HepG2 (cell line): ENCODE data around the gene GIN1. TPM values are rescaled to one million over a fixed set of nuclear protein-coding genes. Genes with fewer than 3 reads are reported as not detected.

Experiments
- MEF2D ChIP-seq: sonication (generic); formaldehyde crosslinking; IDR thresholded peaks from 2 replicates; pipeline ENCODE4 v1.5.1; 2020; ENCODE audit warnings: mild to moderate bottlenecking, missing genetic modification reagents
- NFKB2 ChIP-seq: sonication (generic); formaldehyde crosslinking; IDR thresholded peaks from 2 replicates; pipeline ENCODE4 v1.4.0; 2020; ENCODE audit warnings: missing genetic modification reagents, borderline replicate concordance
- PAWR ChIP-seq: sonication (generic); formaldehyde crosslinking; IDR thresholded peaks from 2 replicates; pipeline ENCODE4 v1.4.0; 2020; ENCODE audit warnings: missing genetic modification reagents, mild to moderate bottlenecking, borderline replicate concordance
- PAX8 ChIP-seq: sonication (generic); formaldehyde crosslinking; IDR thresholded peaks from 2 replicates; pipeline ENCODE4 v1.8.0; 2022; ENCODE audit warnings: mild to moderate bottlenecking, missing genetic modification reagents, borderline replicate concordance
- RNF219 ChIP-seq: sonication (generic); formaldehyde crosslinking; IDR thresholded peaks from 2 replicates; pipeline ENCODE4 v1.5.0; 2020; ENCODE audit warnings: mild to moderate bottlenecking, missing genetic modification reagents
- ZBTB8A ChIP-seq: sonication (generic); formaldehyde crosslinking; IDR thresholded peaks from 2 replicates; pipeline ENCODE4 v1.4.0; 2020; ENCODE audit warnings: mild to moderate bottlenecking, low read depth, missing genetic modification reagents, borderline replicate concordance
- ZNF563 ChIP-seq: sonication (generic); formaldehyde crosslinking; IDR thresholded peaks from 2 replicates; pipeline ENCODE4 v1.8.0; 2022; ENCODE audit warnings: mild to moderate bottlenecking, moderate library complexity, missing genetic modification reagents
- ZNF7 ChIP-seq: IDR thresholded peaks from 2 replicates; pipeline ENCODE4 v1.6.1; 2016; ENCODE audit warnings: missing biosample characterization, missing genetic modification reagents
- ZNF883 ChIP-seq: sonication (generic); formaldehyde crosslinking; IDR thresholded peaks from 2 replicates; pipeline ENCODE4 v1.5.1; 2020; ENCODE audit warnings: mild to moderate bottlenecking, missing genetic modification reagents; ENCODE audit errors: not compliant biosample characterization
- polyA plus RNA-seq, 8 experiments: library from polyadenylated mRNA; depleted of rRNA in 3 of 8; stranded (reverse) in 7 of 8; unstranded in 1 of 8; fragments of >200 nt; fragmentation: Illumina TruSeq in 4 of 8; extraction: Trizol in 4 of 8; gene quantifications; 2 replicates each; pipeline versions ENCODE4 v1.2.1 to v1.2.3, GENCODE V29; 2011 to 2016; ENCODE audit warnings: low read depth in 4 of 8, missing spikeins in 1 of 8, mixed read lengths in 1 of 8; ENCODE audit not compliant: insufficient read depth in 1 of 8
- total RNA-seq, 5 experiments: library from RNA; depleted of rRNA; stranded (reverse); fragments of >200 nt; fragmentation: Illumina TruSeq; extraction: Trizol; gene quantifications; 2 replicates each; pipeline ENCODE4 v1.2.3, GENCODE V29; 2016; ENCODE audit warnings: low read depth in 1 of 5

The GIN1 gene
- total and polyA plus RNA-seq, 2 of the 13 experiments (the other 11 are each of a cell fraction or from before 2014, with no cell fraction given): 1.7 to 7.7 TPM

- TF ChIP-seq RNF219 (0 out of 2 replicates have a peak, but pooled peaks have one; percentile 16), MEF2D (peak; percentile 8; the same call in 1 of the 2 replicates), ZNF7 (CRISPR knock-in tag) (no peak), NFKB2 (CRISPR knock-in tag) (no peak), ZNF883 (CRISPR knock-in tag) (no peak), ZBTB8A (CRISPR knock-in tag) (peak; percentile 25; the same call in 1 of the 2 replicates), PAX8 (CRISPR knock-in tag) (peak; percentile 39; the same call in 1 of the 2 replicates), PAWR (CRISPR knock-in tag) (0 out of 2 replicates have a peak, but pooled peaks have one; percentile 82), ZNF563 (0 out of 2 replicates have a peak, but pooled peaks have one; percentile 9)
- TF ChIP-seq, all 625 proteins: peak for 8
These were observed 766 bp upstream of the GIN1 start (continued) for GRCh38 chr5:103120607-103121200.
